ENCODE results near the gene PIAS4.

GRCh38 chr19:4059453-4059871, 51.9 kb downstream of the PIAS4 start:
- TF ChIP-seq CTCF (IDR thresholded peaks at IDR 0.05): no peak
- TF ChIP-seq POLR2A (IDR thresholded peaks at IDR 0.05): no peak
